Panc1 (cell line): ENCODE results near the gene RIC1. TPM values are rescaled to one million over a fixed set of nuclear protein-coding genes. Genes with fewer than 3 reads are reported as not detected.

Experiments used
- ATAC-seq: fragments of 200-7000 bp; cut with Tn5 transposase; 2 replicates; pipeline ENCODE4 v1.9.1; 2020; ENCODE audit warnings: mild to moderate bottlenecking, moderate library complexity
- BruUV-seq: library from RNA; stranded (reverse); fragments of 400-500 nt; replicated peaks from 2 replicates; lab custom pipeline; 2021; lab: Mats Ljungman, UMichigan
- CTCF ChIA-PET: fragments of 300-600 bp; sonication (Branson Sonifier 250); formaldehyde crosslinking; loops from one replicate; lab custom pipeline; 2022; ENCODE audit warnings: antibody characterized with exemption; lab: Charles Lee
- POLR2A ChIA-PET: fragments of 300-600 bp; sonication (Branson Sonifier 250); formaldehyde crosslinking; loops from one replicate; lab custom pipeline; 2022; ENCODE audit warnings: antibody characterized with exemption; lab: Charles Lee
- DNase-seq: peaks from one replicate; pipeline ENCODE4 v3.0.0-alpha.2; 2010; ENCODE audit warnings: low read depth, low spot score
- H3K27ac ChIP-seq: 2 replicates; pipeline ENCODE4 v1.5.1; 2011; ENCODE audit warnings: mild to moderate bottlenecking, low read length, inconsistent platforms
- H3K27me3 ChIP-seq: fragments of 200-500 bp; sonication (Bioruptor generic); 2 replicates; pipeline ENCODE4 v1.6.0; 2014; ENCODE audit warnings: low read length, inconsistent platforms; ENCODE audit not compliant: control insufficient read depth, insufficient read depth
- H3K36me3 ChIP-seq: fragments of 200-500 bp; sonication (Bioruptor generic); 2 replicates; pipeline ENCODE4 v1.5.1; 2014; ENCODE audit warnings: inconsistent platforms, mild to moderate bottlenecking, low read length, moderate library complexity; ENCODE audit not compliant: control insufficient read depth, insufficient read depth
- H3K4me1 ChIP-seq: 2 replicates; pipeline ENCODE4 v1.5.1; 2011; ENCODE audit warnings: inconsistent platforms, mild to moderate bottlenecking, low read length, moderate library complexity; ENCODE audit not compliant: control insufficient read depth, insufficient read depth
- H3K4me3 ChIP-seq, 2 experiments: 2 replicates each; pipeline ENCODE4 v1.5.1; 2011 to 2012; ENCODE audit warnings: low read depth in 2 of 2, low read length in 2 of 2, mild to moderate bottlenecking in 2 of 2, inconsistent platforms in 1 of 2, moderate library complexity in 1 of 2
- H3K9me3 ChIP-seq: fragments of 200-500 bp; sonication (Bioruptor generic); 2 replicates; pipeline ENCODE4 v1.5.1; 2014; ENCODE audit warnings: low read depth, mild to moderate bottlenecking, inconsistent platforms, low read length, moderate library complexity; ENCODE audit not compliant: control insufficient read depth, insufficient read depth
- POLR2AphosphoS5 ChIP-seq: IDR thresholded peaks from 2 replicates; pipeline ENCODE4 v1.6.1; 2012; ENCODE audit warnings: mild to moderate bottlenecking, low read depth, low read length, moderate library complexity
- SIN3A ChIP-seq: IDR thresholded peaks from 2 replicates; pipeline ENCODE4 v1.6.1; 2012; ENCODE audit warnings: low read depth, mild to moderate bottlenecking, low read length, moderate library complexity, borderline replicate concordance; ENCODE audit not compliant: insufficient read depth
- TCF7L2 ChIP-seq: IDR thresholded peaks from 2 replicates; pipeline ENCODE4 v1.6.1; 2011; ENCODE audit warnings: mild to moderate bottlenecking, low read depth, low read length, inconsistent platforms
- in situ Hi-C: cut with HindIII; loops from 2 replicates; pipeline ENCODE4 v1.10.0; 2016; ENCODE audit warnings: low sequenced_read_pairs, low pct_unique_long_range_greater_than_20kb
- intact Hi-C: fragments of 100-400 bp; cut with micrococcal nuclease; formaldehyde crosslinking; loops from one replicate; pipeline ENCODE4 v1.10.0; 2022; ENCODE audit not compliant: unreplicated experiment
- total RNA-seq: library from RNA; stranded (reverse); gene quantifications from one replicate; pipeline ENCODE4 v1.2.1, GENCODE V29; 2021; ENCODE audit not compliant: unreplicated experiment
- TF ChIP-seq, protein P1 (sequence below), 2 experiments: IDR thresholded peaks; 2 replicates each; pipeline ENCODE4 v1.6.1; 2011 to 2012; ENCODE audit warnings: low read depth in 2 of 2, control low read depth in 1 of 2, low read length in 1 of 2, mild to moderate bottlenecking in 1 of 2, moderate library complexity in 1 of 2; ENCODE audit not compliant: insufficient read depth in 1 of 2
- TF ChIP-seq, protein P2 (sequence below): fragments of 450-650 bp; IDR thresholded peaks from 2 replicates; pipeline ENCODE4 v1.5.1; 2017; ENCODE audit warnings: mild to moderate bottlenecking

Gene RIC1
- total RNA-seq, 1 experiment from 2014 or later: 7.0 TPM

DNA sequence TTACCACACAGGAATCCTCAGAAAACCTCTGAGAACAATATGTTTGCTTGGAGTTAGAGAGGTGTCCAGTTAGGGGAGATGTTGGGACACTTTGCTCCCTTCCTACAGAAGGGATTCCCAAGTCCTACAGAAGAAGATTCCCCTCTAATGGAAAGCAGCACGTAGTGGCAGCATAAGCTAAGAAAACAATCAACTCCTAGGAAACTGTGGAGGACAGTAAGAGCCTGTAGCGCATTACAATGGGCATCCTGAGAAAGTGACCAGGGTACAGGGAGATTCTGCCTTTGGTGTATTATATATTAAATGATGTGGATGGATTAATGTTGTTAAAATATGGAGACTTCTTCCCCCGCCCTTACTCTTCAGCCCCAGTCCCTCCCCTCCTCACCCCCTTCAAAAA is 13.9 kb upstream of the RIC1 start:
- no peak overlapping the region for H3K27ac ChIP-seq
- H3K9me3 ChIP-seq: no peaks in the 10 kb centered on the region
- no peak overlapping the region for H3K4me3 ChIP-seq
- POLR2A ChIA-PET: interaction anchor here (0.6 kb wide), 1 partner anchor 129 kb away, joined by 3 read pairs; no protein-coding TSS in a partner anchor
- BruUV-seq: no TSS peak
- no peaks in the 10 kb centered on the region for H3K36me3 ChIP-seq
- ATAC-seq (no peak), DNase-seq (no peak)
- H3K27me3 ChIP-seq: no peaks in the 10 kb centered on the region
- H3K4me1 ChIP-seq: no peaks in the 10 kb centered on the region
- in situ Hi-C loops: no loop called here
- intact Hi-C loops: no loop called here
- CTCF ChIA-PET: no interaction called here
- TF ChIP-seq TCF7L2 (no peak), POLR2AphosphoS5 (no peak)
- TF ChIP-seq, protein P1, sequence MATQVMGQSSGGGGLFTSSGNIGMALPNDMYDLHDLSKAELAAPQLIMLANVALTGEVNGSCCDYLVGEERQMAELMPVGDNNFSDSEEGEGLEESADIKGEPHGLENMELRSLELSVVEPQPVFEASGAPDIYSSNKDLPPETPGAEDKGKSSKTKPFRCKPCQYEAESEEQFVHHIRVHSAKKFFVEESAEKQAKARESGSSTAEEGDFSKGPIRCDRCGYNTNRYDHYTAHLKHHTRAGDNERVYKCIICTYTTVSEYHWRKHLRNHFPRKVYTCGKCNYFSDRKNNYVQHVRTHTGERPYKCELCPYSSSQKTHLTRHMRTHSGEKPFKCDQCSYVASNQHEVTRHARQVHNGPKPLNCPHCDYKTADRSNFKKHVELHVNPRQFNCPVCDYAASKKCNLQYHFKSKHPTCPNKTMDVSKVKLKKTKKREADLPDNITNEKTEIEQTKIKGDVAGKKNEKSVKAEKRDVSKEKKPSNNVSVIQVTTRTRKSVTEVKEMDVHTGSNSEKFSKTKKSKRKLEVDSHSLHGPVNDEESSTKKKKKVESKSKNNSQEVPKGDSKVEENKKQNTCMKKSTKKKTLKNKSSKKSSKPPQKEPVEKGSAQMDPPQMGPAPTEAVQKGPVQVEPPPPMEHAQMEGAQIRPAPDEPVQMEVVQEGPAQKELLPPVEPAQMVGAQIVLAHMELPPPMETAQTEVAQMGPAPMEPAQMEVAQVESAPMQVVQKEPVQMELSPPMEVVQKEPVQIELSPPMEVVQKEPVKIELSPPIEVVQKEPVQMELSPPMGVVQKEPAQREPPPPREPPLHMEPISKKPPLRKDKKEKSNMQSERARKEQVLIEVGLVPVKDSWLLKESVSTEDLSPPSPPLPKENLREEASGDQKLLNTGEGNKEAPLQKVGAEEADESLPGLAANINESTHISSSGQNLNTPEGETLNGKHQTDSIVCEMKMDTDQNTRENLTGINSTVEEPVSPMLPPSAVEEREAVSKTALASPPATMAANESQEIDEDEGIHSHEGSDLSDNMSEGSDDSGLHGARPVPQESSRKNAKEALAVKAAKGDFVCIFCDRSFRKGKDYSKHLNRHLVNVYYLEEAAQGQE (IDR thresholded peaks at IDR 0.05; ENCODE audit: insufficient read depth in 1 of 2, low read depth in 2 of 2, low read length in 1 of 2): no peak

DNA sequence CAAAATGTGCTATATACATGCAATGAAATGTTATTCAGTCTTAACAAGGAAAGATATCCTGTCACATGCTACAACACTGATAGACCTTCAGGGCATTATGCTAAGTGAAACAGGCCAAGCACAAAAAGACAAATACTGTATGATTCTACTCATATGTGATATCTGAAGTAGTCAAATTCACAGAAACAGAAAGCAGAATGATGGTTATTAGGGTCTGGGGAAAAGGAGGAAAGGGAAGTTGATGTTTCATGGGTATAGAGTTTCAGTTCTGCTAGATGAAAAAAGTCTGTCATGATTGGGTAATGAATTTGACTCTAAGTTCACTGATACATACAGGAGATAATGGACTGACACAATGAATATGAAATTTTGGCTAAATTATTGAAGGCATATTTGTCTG is 11.2 kb upstream of the RIC1 start:
- no peak overlapping the region for H3K4me3 ChIP-seq
- ATAC-seq: no peak
- H3K27me3 ChIP-seq: no peaks in the 10 kb centered on the region
- H3K27ac ChIP-seq: no peak overlapping the region
- POLR2A ChIA-PET: no interaction called here
- in situ Hi-C loops (no loop called here), intact Hi-C loops (no loop called here)
- no peak for DNase-seq
- TF ChIP-seq TCF7L2: no peak
- no TSS peak for BruUV-seq
- CTCF ChIA-PET: no interaction called here
- H3K9me3 ChIP-seq: no peaks in the 10 kb centered on the region
- no peaks in the 10 kb centered on the region for H3K36me3 ChIP-seq
- H3K4me1 ChIP-seq: no peaks in the 10 kb centered on the region

DNA sequence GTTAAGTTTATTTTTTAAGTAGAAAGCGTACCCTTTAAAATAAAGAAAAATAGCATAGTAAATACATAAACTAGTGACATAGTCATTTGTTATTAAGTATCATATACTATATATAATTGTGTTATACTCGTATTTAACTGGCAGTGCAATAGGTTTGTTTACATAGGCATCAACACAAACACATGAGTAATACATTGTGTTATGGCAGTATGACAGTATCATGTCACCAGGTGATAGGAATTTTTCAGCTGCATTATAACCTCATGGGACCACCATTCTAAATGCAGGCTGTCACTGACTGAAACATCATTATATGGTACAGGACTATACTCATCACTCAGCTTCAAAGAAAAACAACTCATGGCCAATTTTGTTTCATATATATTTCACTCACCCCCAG is 8.4 kb upstream of the RIC1 start:
- Histone ChIP-seq H3K27me3 (no peaks in the 10 kb centered on the region), H3K9me3 (no peaks in the 10 kb centered on the region), H3K4me1 (no peaks in the 10 kb centered on the region), H3K27ac (no peak overlapping the region), H3K36me3 (no peaks in the 10 kb centered on the region), H3K4me3 (no peak overlapping the region)
- ATAC-seq: no peak
- intact Hi-C loops: no loop called here
- CTCF ChIA-PET: interaction anchor here (0.7 kb wide), 1 partner anchor 56 kb away, joined by 10 read pairs; no protein-coding TSS in a partner anchor
- POLR2A ChIA-PET: no interaction called here
- TF ChIP-seq POLR2AphosphoS5: no peak
- no peak for TF ChIP-seq SIN3A
- TF ChIP-seq, protein P1 (IDR thresholded peaks at IDR 0.05; ENCODE audit: insufficient read depth in 1 of 2, low read depth in 2 of 2, low read length in 1 of 2): no peak
- TF ChIP-seq, protein P2, sequence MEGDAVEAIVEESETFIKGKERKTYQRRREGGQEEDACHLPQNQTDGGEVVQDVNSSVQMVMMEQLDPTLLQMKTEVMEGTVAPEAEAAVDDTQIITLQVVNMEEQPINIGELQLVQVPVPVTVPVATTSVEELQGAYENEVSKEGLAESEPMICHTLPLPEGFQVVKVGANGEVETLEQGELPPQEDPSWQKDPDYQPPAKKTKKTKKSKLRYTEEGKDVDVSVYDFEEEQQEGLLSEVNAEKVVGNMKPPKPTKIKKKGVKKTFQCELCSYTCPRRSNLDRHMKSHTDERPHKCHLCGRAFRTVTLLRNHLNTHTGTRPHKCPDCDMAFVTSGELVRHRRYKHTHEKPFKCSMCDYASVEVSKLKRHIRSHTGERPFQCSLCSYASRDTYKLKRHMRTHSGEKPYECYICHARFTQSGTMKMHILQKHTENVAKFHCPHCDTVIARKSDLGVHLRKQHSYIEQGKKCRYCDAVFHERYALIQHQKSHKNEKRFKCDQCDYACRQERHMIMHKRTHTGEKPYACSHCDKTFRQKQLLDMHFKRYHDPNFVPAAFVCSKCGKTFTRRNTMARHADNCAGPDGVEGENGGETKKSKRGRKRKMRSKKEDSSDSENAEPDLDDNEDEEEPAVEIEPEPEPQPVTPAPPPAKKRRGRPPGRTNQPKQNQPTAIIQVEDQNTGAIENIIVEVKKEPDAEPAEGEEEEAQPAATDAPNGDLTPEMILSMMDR: no peak
- no peak for TF ChIP-seq TCF7L2
- BruUV-seq: no TSS peak
- in situ Hi-C loops: no loop called here
- no peak for DNase-seq
